ENCODE data around the gene NDUFB1. TPM values are rescaled to one million over a fixed set of nuclear protein-coding genes. Genes with fewer than 3 reads are reported as not detected.

The NDUFB1 gene
- total and polyA plus RNA-seq, 2 of the 13 experiments (the other 11 are each of a cell fraction or from before 2014, with no cell fraction given): 181 to 281 TPM

GRCh38 chr14:92106143-92106926 lies 15.2 kb downstream of the NDUFB1 start, which contains the start of gene ATXN3 (continued):
- TF ChIP-seq, protein P1, sequence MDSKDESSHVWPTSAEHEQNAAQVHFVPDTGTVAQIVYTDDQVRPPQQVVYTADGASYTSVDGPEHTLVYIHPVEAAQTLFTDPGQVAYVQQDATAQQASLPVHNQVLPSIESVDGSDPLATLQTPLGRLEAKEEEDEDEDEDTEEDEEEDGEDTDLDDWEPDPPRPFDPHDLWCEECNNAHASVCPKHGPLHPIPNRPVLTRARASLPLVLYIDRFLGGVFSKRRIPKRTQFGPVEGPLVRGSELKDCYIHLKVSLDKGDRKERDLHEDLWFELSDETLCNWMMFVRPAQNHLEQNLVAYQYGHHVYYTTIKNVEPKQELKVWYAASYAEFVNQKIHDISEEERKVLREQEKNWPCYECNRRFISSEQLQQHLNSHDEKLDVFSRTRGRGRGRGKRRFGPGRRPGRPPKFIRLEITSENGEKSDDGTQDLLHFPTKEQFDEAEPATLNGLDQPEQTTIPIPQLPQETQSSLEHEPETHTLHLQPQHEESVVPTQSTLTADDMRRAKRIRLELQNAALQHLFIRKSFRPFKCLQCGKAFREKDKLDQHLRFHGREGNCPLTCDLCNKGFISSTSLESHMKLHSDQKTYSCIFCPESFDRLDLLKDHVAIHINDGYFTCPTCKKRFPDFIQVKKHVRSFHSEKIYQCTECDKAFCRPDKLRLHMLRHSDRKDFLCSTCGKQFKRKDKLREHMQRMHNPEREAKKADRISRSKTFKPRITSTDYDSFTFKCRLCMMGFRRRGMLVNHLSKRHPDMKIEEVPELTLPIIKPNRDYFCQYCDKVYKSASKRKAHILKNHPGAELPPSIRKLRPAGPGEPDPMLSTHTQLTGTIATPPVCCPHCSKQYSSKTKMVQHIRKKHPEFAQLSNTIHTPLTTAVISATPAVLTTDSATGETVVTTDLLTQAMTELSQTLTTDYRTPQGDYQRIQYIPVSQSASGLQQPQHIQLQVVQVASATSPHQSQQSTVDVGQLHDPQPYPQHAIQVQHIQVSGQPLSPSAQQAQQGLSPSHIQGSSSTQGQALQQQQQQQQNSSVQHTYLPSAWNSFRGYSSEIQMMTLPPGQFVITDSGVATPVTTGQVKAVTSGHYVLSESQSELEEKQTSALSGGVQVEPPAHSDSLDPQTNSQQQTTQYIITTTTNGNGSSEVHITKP (CRISPR knock-in tag; IDR thresholded peaks at IDR 0.05; ENCODE audit: low read depth): no peak
- TF ChIP-seq ZNF362 (CRISPR knock-in tag; IDR thresholded peaks at IDR 0.05; ENCODE audit: borderline replicate concordance) (no peak), HNF4G (IDR thresholded peaks at IDR 0.05; ENCODE audit: borderline replicate concordance, low read depth, low read length) (no peak), HNF4G (CRISPR knock-in tag; IDR thresholded peaks at IDR 0.05; ENCODE audit: borderline replicate concordance, low read depth) (no peak), ZNF335 (CRISPR knock-in tag; IDR thresholded peaks at IDR 0.05) (no peak; the same call in 1 of the 2 replicates), TBP (CRISPR knock-in tag; IDR thresholded peaks at IDR 0.05) (no peak), CTCF (CRISPR knock-in tag; IDR thresholded peaks at IDR 0.05) (peak; percentile 87), ZNF383 (CRISPR knock-in tag; IDR thresholded peaks at IDR 0.05; ENCODE audit: borderline replicate concordance) (no peak), ARNT (IDR thresholded peaks at IDR 0.05) (no peak), ZNF607 (CRISPR knock-in tag; IDR thresholded peaks at IDR 0.05; ENCODE audit: borderline replicate concordance) (no peak), ELF3 (CRISPR knock-in tag; IDR thresholded peaks at IDR 0.05) (peak; percentile 19; the same call in 1 of the 2 replicates), GATAD2A (CRISPR knock-in tag; IDR thresholded peaks at IDR 0.05) (0 out of 2 replicates have a peak, but pooled peaks have one; percentile 31), ZNF605 (CRISPR knock-in tag; IDR thresholded peaks at IDR 0.05) (peak; percentile 56; the same call in 1 of the 2 replicates), ZNF547 (CRISPR knock-in tag; IDR thresholded peaks at IDR 0.05) (no peak), THYN1 (CRISPR knock-in tag; IDR thresholded peaks at IDR 0.05; ENCODE audit: borderline replicate concordance, low read depth) (no peak), FOXK1 (CRISPR knock-in tag; IDR thresholded peaks at IDR 0.05; ENCODE audit: borderline replicate concordance, low read depth) (peak; percentile 52; the same call in 1 of the 2 replicates), SUZ12 (IDR thresholded peaks at IDR 0.05; ENCODE audit: low read depth, low read length) (no peak), SAFB2 (CRISPR knock-in tag; IDR thresholded peaks at IDR 0.05; ENCODE audit: borderline replicate concordance, low read depth) (0 out of 2 replicates have a peak, but pooled peaks have one; percentile 74), ZNF577 (CRISPR knock-in tag; IDR thresholded peaks at IDR 0.05; ENCODE audit: borderline replicate concordance, low read depth) (no peak), ZNF691 (CRISPR knock-in tag; IDR thresholded peaks at IDR 0.05; ENCODE audit: borderline replicate concordance, low read depth) (no peak; the same call in 1 of the 2 replicates), EP300 (IDR thresholded peaks at IDR 0.05; ENCODE audit: low read depth in 2 of 2, low read length in 2 of 2) (0 out of 4 replicates have a peak, but pooled peaks of 1 of the 2 experiments have one; percentile 15), EP300 (CRISPR knock-in tag; IDR thresholded peaks at IDR 0.05; ENCODE audit: borderline replicate concordance) (no peak)

Data from HepG2 (cell line).